Activated T-cell treated with anti-CD3 and anti-CD28 coated beads, Interleukin-2, amount 50 U/mL, for 4 hours (primary cell): Measurements from ENCODE around the gene SDK2. TPM values are rescaled to one million over a fixed set of nuclear protein-coding genes. Genes with fewer than 3 reads are reported as not detected.

ENCODE experiments used
- ATAC-seq, 2 donors: fragments of 200-7000 bp; cut with Tn5 transposase; one replicate each; pipeline ENCODE4 v1.10.0; 2021
- DNase-seq: peaks from one replicate; pipeline ENCODE4 v3.0.0-alpha.2; 2020
- H3K27me3 Mint-ChIP-seq: one replicate; pipeline ENCODE4 v1.8.0; 2021; ENCODE audit warnings: low read depth, mixed read lengths
- H3K36me3 Mint-ChIP-seq: one replicate; pipeline ENCODE4 v1.8.0; 2022; ENCODE audit warnings: mixed read lengths; ENCODE audit not compliant: insufficient read depth
- H3K4me1 Mint-ChIP-seq: one replicate; pipeline ENCODE4 v1.8.0; 2021; ENCODE audit warnings: low read depth, mixed read lengths
- H3K4me3 Mint-ChIP-seq: one replicate; pipeline ENCODE4 v1.8.0; 2021; ENCODE audit warnings: mild to moderate bottlenecking, moderate library complexity, mixed read lengths
- H3K9me3 Mint-ChIP-seq: one replicate; pipeline ENCODE4 v1.8.0; 2021; ENCODE audit warnings: mixed read lengths
- total RNA-seq, 3 donors: library from RNA; stranded (reverse); gene quantifications; one replicate each; pipeline ENCODE4 v1.2.1, GENCODE V29; 2021

The SDK2 gene
- total RNA-seq, 3 donors from 2014 or later: 0.08 to 0.20 (median 0.08) TPM

DNA sequence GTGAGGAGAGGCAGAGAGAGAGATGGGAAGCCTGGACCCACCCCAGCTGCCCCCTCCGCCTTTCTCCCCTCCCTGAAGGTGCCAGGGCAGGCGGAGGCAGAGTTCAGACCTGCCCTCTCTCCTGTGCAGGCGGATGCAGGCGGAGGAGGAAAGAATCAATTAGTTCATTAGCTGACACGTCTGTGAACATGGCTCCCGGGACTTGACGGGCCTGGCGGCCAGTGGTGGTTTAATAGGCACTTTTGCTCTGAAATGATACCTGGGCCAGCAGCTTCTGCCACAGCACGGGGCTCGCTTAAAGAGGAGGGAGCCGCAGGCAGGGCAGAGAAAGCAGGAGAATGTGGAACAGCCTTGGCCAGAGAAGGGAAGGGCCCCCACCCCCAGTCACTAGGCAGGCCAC lies 98.1 kb downstream of the SDK2 start:
- no peak for DNase-seq
- Mint-ChIP-seq H3K27me3 (peaks cover 5% of the 10 kb centered on the region), H3K36me3 (no peaks in the 10 kb centered on the region), H3K4me1 (peaks cover 8% of the 10 kb centered on the region), H3K9me3 (no peaks in the 10 kb centered on the region), H3K4me3 (no peak overlapping the region)
- no peak for ATAC-seq

DNA sequence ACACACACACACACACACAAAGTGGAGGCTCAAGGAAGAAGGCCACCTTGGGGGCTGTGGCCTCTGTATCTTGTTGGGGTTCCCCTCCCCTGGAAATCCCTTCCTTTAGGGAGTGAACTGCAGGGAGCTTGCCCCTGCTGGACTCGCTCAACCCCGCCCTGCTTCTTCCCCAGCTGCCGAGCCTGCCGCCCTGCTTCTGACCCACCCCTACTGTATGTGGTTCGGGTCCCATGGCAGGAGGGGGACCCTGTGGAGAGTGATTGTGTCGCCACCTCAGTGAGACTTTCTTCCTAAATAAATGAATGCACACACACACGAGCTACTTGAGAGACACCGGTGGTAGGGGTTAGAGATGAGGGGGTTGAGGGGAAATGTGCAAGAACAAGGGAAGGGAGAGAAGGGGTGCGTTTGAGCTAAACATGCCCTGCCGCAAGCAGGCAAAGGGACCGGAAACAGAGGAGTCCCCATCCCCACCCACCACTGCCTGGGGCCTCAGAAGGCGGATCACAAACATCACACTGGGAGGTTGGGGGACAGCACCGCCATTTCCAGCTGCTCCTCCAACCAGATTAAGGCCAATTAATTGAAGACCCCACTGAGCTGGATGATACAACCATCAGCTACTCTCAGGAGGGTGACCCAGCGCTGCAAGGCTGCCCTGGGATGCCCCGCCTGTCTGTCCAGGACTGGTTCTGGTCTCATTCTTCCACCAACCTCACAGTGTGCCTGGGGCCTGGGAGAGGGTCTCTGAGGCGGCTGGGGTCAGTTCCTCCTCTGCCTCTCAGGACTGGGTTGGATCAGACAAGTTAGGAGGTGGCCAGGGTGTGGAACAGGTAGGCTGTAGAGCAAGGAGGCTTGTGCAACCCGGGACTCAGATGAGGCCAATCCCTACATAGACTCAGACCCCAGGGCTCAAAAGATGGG lies 98.9 kb downstream of the SDK2 start:
- Mint-ChIP-seq H3K27me3 (peaks cover 5% of the 10 kb centered on the region), H3K4me1 (peaks cover 8% of the 10 kb centered on the region), H3K36me3 (no peaks in the 10 kb centered on the region), H3K4me3 (no peak overlapping the region), H3K9me3 (no peaks in the 10 kb centered on the region)
- ATAC-seq (no peak), DNase-seq (no peak)

DNA sequence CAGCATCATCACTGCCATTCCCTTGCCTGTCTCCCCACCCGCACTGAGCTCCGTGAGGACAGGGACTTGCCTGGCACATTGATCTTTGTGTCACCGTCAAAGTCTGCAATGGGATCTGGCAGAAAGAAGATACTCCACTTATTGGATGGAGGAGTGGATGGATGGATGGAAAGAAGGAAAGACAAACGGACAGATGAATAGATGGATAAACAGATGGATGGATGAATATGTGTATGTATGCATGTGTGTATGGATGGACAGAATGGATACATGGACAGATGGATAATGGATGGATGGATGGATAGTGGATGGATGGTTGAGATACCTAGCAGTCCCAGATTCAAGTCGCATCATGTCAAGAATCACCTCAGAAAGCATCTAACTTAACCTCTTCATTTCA lies 99.9 kb downstream of the SDK2 start:
- Mint-ChIP-seq H3K4me3 (no peak overlapping the region), H3K36me3 (no peaks in the 10 kb centered on the region), H3K27me3 (peaks cover 1% of the 10 kb centered on the region), H3K9me3 (no peaks in the 10 kb centered on the region), H3K4me1 (peaks cover 7% of the 10 kb centered on the region)
- ATAC-seq (no peak), DNase-seq (no peak)

DNA sequence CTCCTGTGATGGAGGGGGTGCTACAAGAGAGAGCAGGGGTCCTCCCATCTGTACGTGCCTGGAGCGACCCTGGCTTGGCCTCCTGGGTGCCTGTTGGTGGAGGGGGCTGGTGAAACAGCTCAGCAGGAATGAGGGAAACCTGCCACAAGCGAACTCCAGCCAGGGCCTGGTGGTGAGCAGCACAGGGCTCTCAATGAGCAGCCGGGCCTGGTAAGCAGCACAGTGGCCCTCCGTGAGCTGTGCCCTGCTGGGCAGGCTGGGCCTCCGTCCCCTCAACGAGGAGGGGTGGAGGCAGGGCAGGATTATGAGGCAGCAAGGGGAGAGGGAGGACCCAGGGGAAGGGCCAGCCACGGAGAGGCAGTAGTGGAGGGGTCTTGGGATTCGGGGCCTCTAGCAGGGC lies 101.9 kb downstream of the SDK2 start:
- DNase-seq: no peak
- H3K4me3 Mint-ChIP-seq: no peak overlapping the region
- no peaks in the 10 kb centered on the region for H3K9me3 Mint-ChIP-seq
- no peaks in the 10 kb centered on the region for H3K36me3 Mint-ChIP-seq
- ATAC-seq: no peak
- peaks cover 6% of the 10 kb centered on the region for H3K4me1 Mint-ChIP-seq
- H3K27me3 Mint-ChIP-seq: no peaks in the 10 kb centered on the region

DNA sequence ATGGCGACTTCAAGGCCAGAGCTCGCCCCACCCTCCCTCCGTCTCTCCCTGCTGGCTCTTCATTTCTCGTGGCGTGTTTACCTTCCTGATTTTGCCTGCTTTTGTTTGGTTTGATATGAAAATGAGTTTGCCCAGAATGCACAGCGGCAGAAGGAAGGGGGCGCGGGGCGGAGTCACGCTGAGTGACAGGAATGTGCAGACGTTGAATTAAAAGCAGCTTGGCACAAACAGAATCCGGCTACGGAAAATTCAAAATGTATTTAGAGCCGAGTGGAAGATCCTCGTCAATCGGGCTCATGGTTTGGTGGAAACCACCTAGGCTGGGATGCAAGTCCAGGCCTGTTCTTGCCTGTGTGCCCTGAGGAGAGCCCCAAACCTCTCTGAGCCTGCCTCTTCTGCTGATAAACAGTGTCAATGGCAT lies 102.7 kb downstream of the SDK2 start:
- peaks cover 4% of the 10 kb centered on the region for H3K4me1 Mint-ChIP-seq
- no peak for ATAC-seq
- no peaks in the 10 kb centered on the region for H3K9me3 Mint-ChIP-seq
- no peak for DNase-seq
- no peak overlapping the region for H3K4me3 Mint-ChIP-seq
- H3K27me3 Mint-ChIP-seq: no peaks in the 10 kb centered on the region
- H3K36me3 Mint-ChIP-seq: no peaks in the 10 kb centered on the region

- Mint-ChIP-seq H3K4me3 (no peak overlapping the region), H3K27me3 (no peaks in the 10 kb centered on the region)
Observed at GRCh38 chr17:73541111-73541510, 103.1 kb downstream of the SDK2 start.

DNA sequence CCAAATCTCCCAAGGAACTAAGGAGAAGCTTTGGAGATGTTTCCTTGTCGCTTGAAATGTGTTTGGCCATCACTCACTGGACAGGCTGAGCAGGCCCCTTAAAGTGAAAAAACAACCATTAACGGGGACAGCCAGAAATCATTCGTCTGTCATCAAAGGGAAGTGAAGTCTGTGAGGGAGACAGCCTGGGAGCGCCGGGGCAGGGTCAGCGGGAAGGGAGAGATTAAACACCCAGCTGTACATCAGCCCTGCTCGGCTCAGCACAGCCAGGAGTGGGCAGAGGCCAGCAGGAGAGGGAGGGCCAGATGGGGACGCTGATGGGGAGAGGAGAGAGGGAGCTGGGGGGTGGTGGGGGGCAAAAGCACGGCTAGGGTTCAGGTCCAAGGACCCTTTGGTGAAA lies 105.1 kb downstream of the SDK2 start:
- peaks cover 2% of the 10 kb centered on the region for H3K4me1 Mint-ChIP-seq
- no peak overlapping the region for H3K4me3 Mint-ChIP-seq
- H3K9me3 Mint-ChIP-seq: no peaks in the 10 kb centered on the region
- H3K27me3 Mint-ChIP-seq: no peaks in the 10 kb centered on the region
- H3K36me3 Mint-ChIP-seq: no peaks in the 10 kb centered on the region
- DNase-seq: no peak
- no peak for ATAC-seq

More at GRCh38 chr17:73541111-73541510, 103.1 kb downstream of the SDK2 start:
- no peak for DNase-seq
- ATAC-seq: no peak
- Mint-ChIP-seq H3K9me3 (no peaks in the 10 kb centered on the region), H3K36me3 (no peaks in the 10 kb centered on the region), H3K4me1 (peaks cover 4% of the 10 kb centered on the region)

DNA sequence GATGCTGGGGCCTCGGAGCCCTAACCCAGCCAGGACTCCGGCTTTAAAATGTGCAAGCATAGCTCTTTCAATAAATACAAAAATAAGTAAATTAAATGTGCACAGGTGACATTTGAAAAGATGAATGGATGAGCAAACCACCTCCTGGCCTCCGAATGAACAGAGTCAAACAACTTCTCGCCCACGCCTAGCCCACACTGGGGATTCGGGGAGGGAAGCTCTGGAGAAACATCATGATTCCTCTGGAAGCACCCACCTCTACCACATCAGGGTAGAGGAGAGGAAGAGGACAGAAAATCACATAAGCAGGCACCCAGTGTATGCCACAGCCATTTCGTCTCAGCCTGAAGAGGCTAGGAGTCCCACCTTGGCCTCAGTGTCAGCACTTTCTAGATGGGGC lies 105.8 kb downstream of the SDK2 start:
- ATAC-seq (no peak), DNase-seq (no peak)
- Mint-ChIP-seq H3K4me3 (no peak overlapping the region), H3K27me3 (no peaks in the 10 kb centered on the region), H3K9me3 (no peaks in the 10 kb centered on the region), H3K4me1 (peaks cover 2% of the 10 kb centered on the region), H3K36me3 (no peaks in the 10 kb centered on the region)

DNA sequence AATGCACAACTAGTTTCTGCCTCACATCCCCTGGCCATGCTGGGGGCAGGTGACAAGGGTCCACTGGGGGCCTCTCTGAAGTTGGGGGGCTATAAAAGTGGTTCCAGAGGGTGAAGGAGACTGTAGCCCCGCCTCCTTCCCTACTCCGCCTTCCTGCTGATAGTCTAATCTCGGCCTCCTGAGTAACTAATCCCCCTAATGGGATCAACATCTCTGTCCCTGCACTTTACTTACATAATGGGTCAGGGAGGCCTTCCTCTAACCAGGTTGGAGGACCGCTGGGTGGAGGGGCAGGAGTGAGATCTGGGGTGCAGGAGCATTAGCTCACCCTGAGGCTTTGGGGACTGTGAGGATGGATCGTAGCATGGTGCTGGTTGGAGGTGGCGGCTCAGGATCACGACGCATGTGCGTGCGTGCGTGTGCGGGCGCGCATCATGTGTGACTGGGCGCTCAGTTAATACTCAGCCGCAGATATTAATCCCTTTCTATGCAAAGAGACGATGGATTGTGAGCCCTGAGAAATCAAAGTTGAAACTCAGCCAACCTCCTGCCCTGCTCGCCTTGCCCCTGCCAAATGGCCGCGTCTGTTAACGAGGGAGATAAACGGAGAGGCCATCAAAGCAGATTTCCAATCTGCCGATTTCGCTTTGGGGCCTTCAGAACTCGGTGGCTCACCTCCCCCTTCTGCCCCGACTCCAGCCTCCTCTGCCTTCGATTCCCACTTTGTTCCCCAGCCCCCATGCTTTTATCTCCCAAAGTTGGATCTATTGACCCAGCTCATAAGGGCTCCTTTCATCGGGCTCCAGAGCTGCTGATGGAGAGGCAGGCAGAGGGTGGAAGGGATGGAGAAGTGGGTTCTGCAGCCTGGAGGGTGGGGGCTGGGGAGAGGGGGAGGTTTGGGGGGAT lies 107.3 kb downstream of the SDK2 start:
- peaks cover 2% of the 10 kb centered on the region for H3K4me1 Mint-ChIP-seq
- H3K9me3 Mint-ChIP-seq: no peaks in the 10 kb centered on the region
- DNase-seq (no peak), ATAC-seq (no peak)
- H3K36me3 Mint-ChIP-seq: no peaks in the 10 kb centered on the region
- no peaks in the 10 kb centered on the region for H3K27me3 Mint-ChIP-seq
- H3K4me3 Mint-ChIP-seq: no peak overlapping the region

GRCh38 chr17:73535746-73536145 lies 108.5 kb downstream of the SDK2 start:
- Mint-ChIP-seq H3K36me3 (no peaks in the 10 kb centered on the region), H3K4me1 (peaks cover 2% of the 10 kb centered on the region), H3K9me3 (no peaks in the 10 kb centered on the region), H3K4me3 (no peak overlapping the region), H3K27me3 (no peaks in the 10 kb centered on the region)
- DNase-seq (no peak), ATAC-seq (no peak)

- H3K36me3 Mint-ChIP-seq: no peaks in the 10 kb centered on the region
- H3K9me3 Mint-ChIP-seq: no peaks in the 10 kb centered on the region
- ATAC-seq (no peak), DNase-seq (no peak)
- H3K27me3 Mint-ChIP-seq: no peaks in the 10 kb centered on the region
- H3K4me3 Mint-ChIP-seq: no peak overlapping the region
- peaks cover 2% of the 10 kb centered on the region for H3K4me1 Mint-ChIP-seq
Observed at GRCh38 chr17:73534209-73534909, 109.9 kb downstream of the SDK2 start.

- ATAC-seq (no peak), DNase-seq (no peak)
- no peak overlapping the region for H3K4me3 Mint-ChIP-seq
- no peaks in the 10 kb centered on the region for H3K9me3 Mint-ChIP-seq
- H3K36me3 Mint-ChIP-seq: no peaks in the 10 kb centered on the region
- H3K27me3 Mint-ChIP-seq: no peaks in the 10 kb centered on the region
- H3K4me1 Mint-ChIP-seq: peaks cover 2% of the 10 kb centered on the region
Observed at GRCh38 chr17:73533781-73534180, 110.5 kb downstream of the SDK2 start.

GRCh38 chr17:73533127-73533526 lies 111.1 kb downstream of the SDK2 start:
- Mint-ChIP-seq H3K9me3 (no peaks in the 10 kb centered on the region), H3K4me3 (no peak overlapping the region), H3K4me1 (peaks cover 2% of the 10 kb centered on the region), H3K36me3 (no peaks in the 10 kb centered on the region), H3K27me3 (no peaks in the 10 kb centered on the region)
- ATAC-seq: no peak
- no peak for DNase-seq

GRCh38 chr17:73532421-73532901 lies 111.8 kb downstream of the SDK2 start:
- no peak for DNase-seq
- Mint-ChIP-seq H3K9me3 (no peaks in the 10 kb centered on the region), H3K4me3 (no peak overlapping the region), H3K27me3 (no peaks in the 10 kb centered on the region), H3K36me3 (no peaks in the 10 kb centered on the region), H3K4me1 (peaks cover 2% of the 10 kb centered on the region)
- ATAC-seq: no peak
